ENCODE results near the gene AAGAB. TPM values are rescaled to one million over a fixed set of nuclear protein-coding genes. Genes with fewer than 3 reads are reported as not detected.

Gene AAGAB
- total and polyA plus RNA-seq, 7 experiments from 2014 or later, result 19.5 to 47.8 (median 25.7) TPM

GRCh38 chr15:67189326-67190051, 65.0 kb downstream of the AAGAB start:
- intact Hi-C loops (cut with micrococcal nuclease), result no loop called here
- Histone ChIP-seq H3K27me3 (ENCODE audit: control insufficient read depth in 2 of 2, insufficient read depth in 2 of 2, low read length in 2 of 2) (no peaks in the 10 kb centered on the region), H3K4me3 (ENCODE audit: low read length) (no peak overlapping the region), H3K27ac (ENCODE audit: low read depth, low read length) (no peak overlapping the region), H3K4me1 (ENCODE audit: control insufficient read depth in 2 of 2, insufficient read depth in 2 of 2, low read length in 2 of 2) (no peaks in the 10 kb centered on the region), H3K9me3 (ENCODE audit: control insufficient read depth in 2 of 3, low read length in 3 of 3) (no peaks in the 10 kb centered on the region), H3K36me3 (ENCODE audit: control insufficient read depth in 2 of 3, insufficient read depth in 3 of 3, low read length in 3 of 3) (peaks cover 0 to 77% (median 19%) of the 10 kb centered on the region in 3 experiments)
- H3K36me3 Mint-ChIP-seq, result peaks cover 4 to 58% (median 18%) of the 10 kb centered on the region in 5 donors
- DNase-seq (no peak), ATAC-seq (no peak)
- ChIA-PET POLR2A (interaction anchor here (0.6 to 0.7 kb wide), 2 partner anchors 1055 to 1511 kb away, joined by 3 to 7 read pairs; no protein-coding TSS in a partner anchor), CTCF (no interaction called here)
- H3K4me3 Mint-ChIP-seq, result no peak overlapping the region
- peaks cover 0 to 18% (median 0%) of the 10 kb centered on the region in 7 donors for H3K4me1 Mint-ChIP-seq
- no peak overlapping the region for H3K27ac Mint-ChIP-seq
- H3K9me3 Mint-ChIP-seq, result peaks cover 0 to 1% (median 0%) of the 10 kb centered on the region in 11 donors
- no peaks in the 10 kb centered on the region for H3K27me3 Mint-ChIP-seq

GRCh38 chr15:67188551-67189218, 65.8 kb downstream of the AAGAB start:
- no peak for DNase-seq
- Histone ChIP-seq H3K27ac (ENCODE audit: low read depth, low read length) (no peak overlapping the region), H3K36me3 (ENCODE audit: control insufficient read depth in 2 of 3, insufficient read depth in 3 of 3, low read length in 3 of 3) (peaks cover 0 to 76% (median 19%) of the 10 kb centered on the region in 3 experiments), H3K27me3 (ENCODE audit: control insufficient read depth in 2 of 2, insufficient read depth in 2 of 2, low read length in 2 of 2) (no peaks in the 10 kb centered on the region), H3K4me1 (ENCODE audit: control insufficient read depth in 2 of 2, insufficient read depth in 2 of 2, low read length in 2 of 2) (no peaks in the 10 kb centered on the region), H3K4me3 (ENCODE audit: low read length) (no peak overlapping the region), H3K9me3 (ENCODE audit: control insufficient read depth in 2 of 3, low read length in 3 of 3) (no peaks in the 10 kb centered on the region)
- peaks cover 4 to 53% (median 18%) of the 10 kb centered on the region in 5 donors for H3K36me3 Mint-ChIP-seq
- no peak for ATAC-seq
- CTCF ChIA-PET, result no interaction called here
- H3K9me3 Mint-ChIP-seq, result peaks cover 0 to 1% (median 0%) of the 10 kb centered on the region in 11 donors
- H3K4me1 Mint-ChIP-seq, result peaks cover 0 to 15% (median 0%) of the 10 kb centered on the region in 7 donors
- H3K4me3 Mint-ChIP-seq, result no peak overlapping the region
- peak overlapping the region in 4 of 9 donors; percentile 13 to 51 (median 37) for H3K27ac Mint-ChIP-seq
- POLR2A ChIA-PET, result interaction anchor here (0.7 kb wide), 1 partner anchor 1510 kb away, joined by 3 read pairs; no protein-coding TSS in a partner anchor
- intact Hi-C loops (cut with micrococcal nuclease), result no loop called here
- H3K27me3 Mint-ChIP-seq, result no peaks in the 10 kb centered on the region

GRCh38 chr15:67187351-67187854, 67.1 kb downstream of the AAGAB start:
- H3K27me3 Mint-ChIP-seq, result no peaks in the 10 kb centered on the region
- POLR2A ChIA-PET, result interaction anchor here (1.0 kb wide), 1 partner anchor 9 kb away, joined by 3 read pairs; no protein-coding TSS in a partner anchor
- H3K4me3 Mint-ChIP-seq, result no peak overlapping the region
- no peaks in the 10 kb centered on the region for H3K9me3 ChIP-seq (ENCODE audit: control insufficient read depth in 2 of 3, low read length in 3 of 3)
- H3K4me1 ChIP-seq (ENCODE audit: control insufficient read depth in 2 of 2, insufficient read depth in 2 of 2, low read length in 2 of 2), result no peaks in the 10 kb centered on the region
- no peak overlapping the region for H3K27ac ChIP-seq (ENCODE audit: low read depth, low read length)
- H3K4me1 Mint-ChIP-seq, result peaks cover 0 to 15% (median 0%) of the 10 kb centered on the region in 7 donors
- CTCF ChIA-PET, result interaction anchor here (0.9 kb wide), 1 partner anchor 241 kb away, joined by 3 read pairs; no protein-coding TSS in a partner anchor
- no peaks in the 10 kb centered on the region for H3K27me3 ChIP-seq (ENCODE audit: control insufficient read depth in 2 of 2, insufficient read depth in 2 of 2, low read length in 2 of 2)
- peaks cover 4 to 51% (median 18%) of the 10 kb centered on the region in 5 donors for H3K36me3 Mint-ChIP-seq
- no peak overlapping the region for H3K4me3 ChIP-seq (ENCODE audit: low read length)
- ATAC-seq (no peak), DNase-seq (no peak)
- no peaks in the 10 kb centered on the region for H3K9me3 Mint-ChIP-seq
- intact Hi-C loops (cut with micrococcal nuclease), result no loop called here
- peaks cover 0 to 75% (median 19%) of the 10 kb centered on the region in 3 experiments for H3K36me3 ChIP-seq (ENCODE audit: control insufficient read depth in 2 of 3, insufficient read depth in 3 of 3, low read length in 3 of 3)
- H3K27ac Mint-ChIP-seq, result peak overlapping the region in 3 of 9 donors; percentile 43 to 63 (median 48)

GRCh38 chr15:67186688-67187087, 67.8 kb downstream of the AAGAB start:
- Mint-ChIP-seq H3K9me3 (no peaks in the 10 kb centered on the region), H3K4me1 (peaks cover 0 to 13% (median 0%) of the 10 kb centered on the region in 7 donors), H3K4me3 (no peak overlapping the region), H3K27ac (peak overlapping the region in 5 of 9 donors; percentile 4 to 63 (median 51)), H3K36me3 (peaks cover 4 to 47% (median 14%) of the 10 kb centered on the region in 5 donors), H3K27me3 (no peaks in the 10 kb centered on the region)
- DNase-seq, result no peak
- no peaks in the 10 kb centered on the region for H3K9me3 ChIP-seq (ENCODE audit: control insufficient read depth in 2 of 3, low read length in 3 of 3)
- no peak for ATAC-seq
- peaks cover 0 to 75% (median 15%) of the 10 kb centered on the region in 3 experiments for H3K36me3 ChIP-seq (ENCODE audit: control insufficient read depth in 2 of 3, insufficient read depth in 3 of 3, low read length in 3 of 3)
- POLR2A ChIA-PET, result interaction anchor here (0.5 to 1.0 kb wide), 2 partner anchors 10 to 206 kb away, joined by 3 read pairs; no protein-coding TSS in a partner anchor
- no peak overlapping the region for H3K27ac ChIP-seq (ENCODE audit: low read depth, low read length)
- intact Hi-C loops (cut with micrococcal nuclease), result no loop called here
- no peaks in the 10 kb centered on the region for H3K27me3 ChIP-seq (ENCODE audit: control insufficient read depth in 2 of 2, insufficient read depth in 2 of 2, low read length in 2 of 2)
- CTCF ChIA-PET, result no interaction called here
- no peaks in the 10 kb centered on the region for H3K4me1 ChIP-seq (ENCODE audit: control insufficient read depth in 2 of 2, insufficient read depth in 2 of 2, low read length in 2 of 2)
- H3K4me3 ChIP-seq (ENCODE audit: low read length), result no peak overlapping the region

GRCh38 chr15:67186226-67186649, 68.2 kb downstream of the AAGAB start:
- no peak overlapping the region for H3K27ac ChIP-seq (ENCODE audit: low read depth, low read length)
- H3K36me3 ChIP-seq (ENCODE audit: control insufficient read depth in 2 of 3, insufficient read depth in 3 of 3, low read length in 3 of 3), result peaks cover 0 to 71% (median 11%) of the 10 kb centered on the region in 3 experiments
- H3K9me3 ChIP-seq (ENCODE audit: control insufficient read depth in 2 of 3, low read length in 3 of 3), result no peaks in the 10 kb centered on the region
- H3K4me1 ChIP-seq (ENCODE audit: control insufficient read depth in 2 of 2, insufficient read depth in 2 of 2, low read length in 2 of 2), result no peaks in the 10 kb centered on the region
- DNase-seq (no peak), ATAC-seq (peak; percentile 47)
- peak overlapping the region in 5 of 9 donors; percentile 4 to 73 (median 14) for H3K27ac Mint-ChIP-seq
- intact Hi-C loops (cut with micrococcal nuclease), result no loop called here
- ChIA-PET CTCF (no interaction called here), POLR2A (interaction anchor here (0.5 kb wide), 1 partner anchor 206 kb away, joined by 3 read pairs; no protein-coding TSS in a partner anchor)
- no peaks in the 10 kb centered on the region for H3K27me3 ChIP-seq (ENCODE audit: control insufficient read depth in 2 of 2, insufficient read depth in 2 of 2, low read length in 2 of 2)
- H3K4me1 Mint-ChIP-seq, result peaks cover 0 to 13% (median 0%) of the 10 kb centered on the region in 7 donors
- H3K9me3 Mint-ChIP-seq, result no peaks in the 10 kb centered on the region
- H3K36me3 Mint-ChIP-seq, result peaks cover 4 to 45% (median 14%) of the 10 kb centered on the region in 5 donors
- no peaks in the 10 kb centered on the region for H3K27me3 Mint-ChIP-seq
- no peak overlapping the region for H3K4me3 ChIP-seq (ENCODE audit: low read length)
- no peak overlapping the region for H3K4me3 Mint-ChIP-seq

GRCh38 chr15:67185621-67186225, 68.7 kb downstream of the AAGAB start:
- no peaks in the 10 kb centered on the region for H3K27me3 Mint-ChIP-seq
- Histone ChIP-seq H3K9me3 (ENCODE audit: control insufficient read depth in 2 of 3, low read length in 3 of 3) (no peaks in the 10 kb centered on the region), H3K27me3 (ENCODE audit: control insufficient read depth in 2 of 2, insufficient read depth in 2 of 2, low read length in 2 of 2) (no peaks in the 10 kb centered on the region), H3K4me3 (ENCODE audit: low read length) (no peak overlapping the region), H3K27ac (ENCODE audit: low read depth, low read length) (no peak overlapping the region), H3K36me3 (ENCODE audit: control insufficient read depth in 2 of 3, insufficient read depth in 3 of 3, low read length in 3 of 3) (peaks cover 0 to 66% (median 8%) of the 10 kb centered on the region in 3 experiments), H3K4me1 (ENCODE audit: control insufficient read depth in 2 of 2, insufficient read depth in 2 of 2, low read length in 2 of 2) (no peaks in the 10 kb centered on the region)
- peak overlapping the region in 4 of 9 donors; percentile 56 to 80 (median 70) for H3K27ac Mint-ChIP-seq
- DNase-seq (no peak), ATAC-seq (peak; percentile 48)
- CTCF ChIA-PET, result no interaction called here
- H3K36me3 Mint-ChIP-seq, result peaks cover 4 to 41% (median 11%) of the 10 kb centered on the region in 5 donors
- POLR2A ChIA-PET, result no interaction called here
- peaks cover 0 to 13% (median 0%) of the 10 kb centered on the region in 7 donors for H3K4me1 Mint-ChIP-seq
- intact Hi-C loops (cut with micrococcal nuclease), result no loop called here
- H3K9me3 Mint-ChIP-seq, result no peaks in the 10 kb centered on the region
- no peak overlapping the region for H3K4me3 Mint-ChIP-seq

Data from naive thymus-derived CD4-positive, alpha-beta T cell (primary cell).